Keratinocyte (primary cell): ENCODE results near the gene NAPG.

Experiments
- EZH2 ChIP-seq: IDR thresholded peaks from one replicate; pipeline ENCODE4 v1.6.1; 2012; ENCODE audit warnings: inconsistent platforms, mild to moderate bottlenecking, low read length, moderate library complexity
- TF ChIP-seq, protein P1 (sequence below), 3 experiments: IDR thresholded peaks in 1 of 3; conservative IDR thresholded peaks in 1 of 3; optimal IDR thresholded peaks in 1 of 3; 2 replicates in 2 of 3; 3 replicates in 1 of 3; pipeline versions ENCODE3 to v1.5.1; 2011; ENCODE audit warnings: low read length in 3 of 3, mild to moderate bottlenecking in 3 of 3, moderate library complexity in 2 of 3, control low read depth in 1 of 3, inconsistent platforms in 1 of 3; ENCODE audit not compliant: insufficient read depth in 2 of 3; ENCODE audit errors: extremely low read depth in 1 of 3

DNA sequence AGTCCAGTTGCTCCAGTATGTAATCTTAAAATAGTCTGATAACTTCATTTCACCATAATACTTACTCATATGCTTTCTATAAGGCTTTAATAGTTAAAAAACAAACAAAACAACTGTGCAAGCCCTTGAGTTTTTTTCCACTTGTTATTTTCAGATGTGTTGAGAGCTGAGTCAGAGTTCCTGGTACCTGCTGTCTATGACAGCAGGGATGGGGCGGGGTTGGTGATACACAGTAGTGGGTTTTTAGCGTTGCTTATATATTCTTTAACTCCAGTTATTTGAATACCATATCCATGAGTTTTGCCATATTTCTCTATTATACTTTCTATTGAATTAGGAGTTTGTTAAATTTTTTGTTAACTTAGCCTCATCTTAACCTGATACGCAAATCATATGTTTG lies 5.0 kb downstream of the NAPG start:
- TF ChIP-seq, protein P1, sequence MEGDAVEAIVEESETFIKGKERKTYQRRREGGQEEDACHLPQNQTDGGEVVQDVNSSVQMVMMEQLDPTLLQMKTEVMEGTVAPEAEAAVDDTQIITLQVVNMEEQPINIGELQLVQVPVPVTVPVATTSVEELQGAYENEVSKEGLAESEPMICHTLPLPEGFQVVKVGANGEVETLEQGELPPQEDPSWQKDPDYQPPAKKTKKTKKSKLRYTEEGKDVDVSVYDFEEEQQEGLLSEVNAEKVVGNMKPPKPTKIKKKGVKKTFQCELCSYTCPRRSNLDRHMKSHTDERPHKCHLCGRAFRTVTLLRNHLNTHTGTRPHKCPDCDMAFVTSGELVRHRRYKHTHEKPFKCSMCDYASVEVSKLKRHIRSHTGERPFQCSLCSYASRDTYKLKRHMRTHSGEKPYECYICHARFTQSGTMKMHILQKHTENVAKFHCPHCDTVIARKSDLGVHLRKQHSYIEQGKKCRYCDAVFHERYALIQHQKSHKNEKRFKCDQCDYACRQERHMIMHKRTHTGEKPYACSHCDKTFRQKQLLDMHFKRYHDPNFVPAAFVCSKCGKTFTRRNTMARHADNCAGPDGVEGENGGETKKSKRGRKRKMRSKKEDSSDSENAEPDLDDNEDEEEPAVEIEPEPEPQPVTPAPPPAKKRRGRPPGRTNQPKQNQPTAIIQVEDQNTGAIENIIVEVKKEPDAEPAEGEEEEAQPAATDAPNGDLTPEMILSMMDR (optimal IDR thresholded peaks at IDR 0.05 in 1 of 3, IDR thresholded peaks at IDR 0.05 in 1 of 3, conservative IDR thresholded peaks at IDR 0.05 in 1 of 3; ENCODE audit: extremely low read depth in 1 of 3, insufficient read depth in 2 of 3, low read length in 3 of 3): no peak
- no peak for TF ChIP-seq EZH2
